ENCODE data around the gene GALNTL6. TPM values are rescaled to one million over a fixed set of nuclear protein-coding genes. Genes with fewer than 3 reads are reported as not detected.

Gene GALNTL6
- total and polyA plus RNA-seq, 7 experiments from 2014 or later, result not detected

DNA sequence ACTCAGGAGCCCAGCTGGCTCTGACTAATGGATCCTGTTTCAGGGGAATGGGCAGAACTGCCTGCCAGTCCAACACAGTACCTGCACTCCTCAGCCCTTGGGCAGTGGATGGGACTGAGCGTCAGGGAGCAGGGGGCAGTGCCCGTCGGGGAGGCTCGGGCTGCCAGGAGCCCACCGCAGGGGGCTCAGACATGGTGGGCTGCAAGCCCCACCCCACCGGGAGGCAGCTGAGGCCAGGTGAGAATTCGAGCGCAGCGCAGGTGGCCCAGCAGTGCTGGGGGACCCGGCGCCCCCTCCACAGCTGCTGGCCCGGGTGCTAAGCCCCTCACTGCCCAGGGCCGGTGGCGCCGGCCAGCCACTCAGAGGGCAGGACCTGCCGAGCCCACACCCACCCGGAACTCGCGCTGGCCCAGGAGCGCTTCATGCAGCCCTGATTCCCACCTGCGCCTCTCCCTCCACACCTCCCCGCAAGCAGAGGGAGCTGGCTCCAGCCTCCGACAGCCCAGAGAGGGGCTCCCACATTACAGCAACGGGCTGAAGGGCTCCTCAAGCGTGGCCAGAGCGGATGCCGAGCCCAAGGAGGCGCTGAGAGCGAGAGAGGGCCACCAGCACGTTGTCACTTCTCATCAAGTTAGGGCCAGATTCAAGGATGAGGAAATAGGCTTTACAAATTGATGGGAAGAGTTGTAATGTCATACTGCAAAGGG is 668.8 kb downstream of the GALNTL6 start:
- ATAC-seq, result no peak
- Mint-ChIP-seq H3K27ac (no peak overlapping the region), H3K4me1 (no peaks in the 10 kb centered on the region), H3K36me3 (no peaks in the 10 kb centered on the region), H3K9me3 (peaks cover 0 to 17% (median 5%) of the 10 kb centered on the region in 11 donors), H3K4me3 (no peak overlapping the region), H3K27me3 (no peaks in the 10 kb centered on the region)
- H3K27ac ChIP-seq (ENCODE audit: low read depth, low read length), result no peak overlapping the region
- ChIA-PET POLR2A (no interaction called here), CTCF (no interaction called here)
- no peak for DNase-seq
- no peak overlapping the region for H3K4me3 ChIP-seq (ENCODE audit: low read length)
- H3K27me3 ChIP-seq (ENCODE audit: control insufficient read depth in 2 of 2, insufficient read depth in 2 of 2, low read length in 2 of 2), result no peaks in the 10 kb centered on the region
- H3K9me3 ChIP-seq (ENCODE audit: control insufficient read depth in 2 of 3, low read length in 3 of 3), result no peaks in the 10 kb centered on the region
- no peaks in the 10 kb centered on the region for H3K4me1 ChIP-seq (ENCODE audit: control insufficient read depth in 2 of 2, insufficient read depth in 2 of 2, low read length in 2 of 2)
- intact Hi-C loops (cut with micrococcal nuclease), result no loop called here
- no peaks in the 10 kb centered on the region for H3K36me3 ChIP-seq (ENCODE audit: control insufficient read depth in 2 of 3, insufficient read depth in 3 of 3, low read length in 3 of 3)

DNA sequence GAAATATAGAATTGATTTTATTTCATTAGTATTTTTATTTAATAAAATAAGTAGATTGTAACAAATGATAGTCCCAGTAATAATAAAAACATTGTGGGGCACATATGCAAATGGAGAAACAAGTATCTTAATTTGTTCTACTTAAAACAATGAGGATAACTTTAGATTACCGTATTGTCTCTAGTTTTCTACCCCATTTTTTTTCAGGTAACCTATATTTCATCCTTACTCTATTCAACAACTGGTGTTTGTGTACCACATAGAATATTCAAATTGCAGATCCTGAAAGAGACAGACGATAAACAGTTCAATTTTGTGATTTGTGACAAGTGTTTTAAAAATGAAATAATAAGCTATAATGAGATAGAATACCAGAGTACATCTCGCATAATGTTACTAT is 671.8 kb downstream of the GALNTL6 start:
- CTCF ChIA-PET, result no interaction called here
- Histone ChIP-seq H3K4me3 (ENCODE audit: low read length) (no peak overlapping the region), H3K4me1 (ENCODE audit: control insufficient read depth in 2 of 2, insufficient read depth in 2 of 2, low read length in 2 of 2) (no peaks in the 10 kb centered on the region), H3K36me3 (ENCODE audit: control insufficient read depth in 2 of 3, insufficient read depth in 3 of 3, low read length in 3 of 3) (no peaks in the 10 kb centered on the region), H3K27me3 (ENCODE audit: control insufficient read depth in 2 of 2, insufficient read depth in 2 of 2, low read length in 2 of 2) (no peaks in the 10 kb centered on the region), H3K9me3 (ENCODE audit: control insufficient read depth in 2 of 3, low read length in 3 of 3) (no peaks in the 10 kb centered on the region), H3K27ac (ENCODE audit: low read depth, low read length) (no peak overlapping the region)
- ATAC-seq, result no peak
- Mint-ChIP-seq H3K27me3 (no peaks in the 10 kb centered on the region), H3K27ac (no peak overlapping the region), H3K4me3 (no peak overlapping the region), H3K4me1 (no peaks in the 10 kb centered on the region), H3K36me3 (no peaks in the 10 kb centered on the region), H3K9me3 (peaks cover 0 to 10% (median 4%) of the 10 kb centered on the region in 11 donors)
- POLR2A ChIA-PET, result no interaction called here
- DNase-seq, result no peak
- intact Hi-C loops (cut with micrococcal nuclease), result no loop called here

DNA sequence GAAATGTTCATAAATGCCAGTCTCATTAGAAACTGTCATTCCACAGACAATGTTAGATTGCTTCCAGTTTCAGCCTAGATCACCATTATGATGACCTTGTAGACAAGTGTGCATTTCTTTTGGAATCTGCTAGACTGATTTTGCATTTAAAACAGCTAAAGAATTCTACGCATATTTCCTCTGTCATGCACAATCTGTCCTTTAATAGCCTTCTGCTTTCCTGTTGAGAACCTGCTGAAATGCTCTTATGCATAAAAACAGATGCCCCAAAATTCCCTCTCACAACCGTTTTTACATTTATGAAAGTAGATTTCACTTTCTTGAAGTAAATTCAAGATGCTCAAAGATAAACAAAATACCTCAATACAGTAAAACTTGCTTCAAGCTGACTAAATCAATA is 673.3 kb downstream of the GALNTL6 start:
- Histone ChIP-seq H3K4me3 (ENCODE audit: low read length) (no peak overlapping the region), H3K4me1 (ENCODE audit: control insufficient read depth in 2 of 2, insufficient read depth in 2 of 2, low read length in 2 of 2) (no peaks in the 10 kb centered on the region), H3K36me3 (ENCODE audit: control insufficient read depth in 2 of 3, insufficient read depth in 3 of 3, low read length in 3 of 3) (no peaks in the 10 kb centered on the region), H3K9me3 (ENCODE audit: control insufficient read depth in 2 of 3, low read length in 3 of 3) (no peaks in the 10 kb centered on the region), H3K27me3 (ENCODE audit: control insufficient read depth in 2 of 2, insufficient read depth in 2 of 2, low read length in 2 of 2) (no peaks in the 10 kb centered on the region), H3K27ac (ENCODE audit: low read depth, low read length) (no peak overlapping the region)
- intact Hi-C loops (cut with micrococcal nuclease), result no loop called here
- Mint-ChIP-seq H3K27ac (no peak overlapping the region), H3K36me3 (no peaks in the 10 kb centered on the region), H3K4me3 (no peak overlapping the region), H3K9me3 (peaks cover 0 to 10% (median 0%) of the 10 kb centered on the region in 11 donors), H3K27me3 (no peaks in the 10 kb centered on the region), H3K4me1 (no peaks in the 10 kb centered on the region)
- ChIA-PET POLR2A (no interaction called here), CTCF (no interaction called here)
- DNase-seq (no peak), ATAC-seq (no peak)

DNA sequence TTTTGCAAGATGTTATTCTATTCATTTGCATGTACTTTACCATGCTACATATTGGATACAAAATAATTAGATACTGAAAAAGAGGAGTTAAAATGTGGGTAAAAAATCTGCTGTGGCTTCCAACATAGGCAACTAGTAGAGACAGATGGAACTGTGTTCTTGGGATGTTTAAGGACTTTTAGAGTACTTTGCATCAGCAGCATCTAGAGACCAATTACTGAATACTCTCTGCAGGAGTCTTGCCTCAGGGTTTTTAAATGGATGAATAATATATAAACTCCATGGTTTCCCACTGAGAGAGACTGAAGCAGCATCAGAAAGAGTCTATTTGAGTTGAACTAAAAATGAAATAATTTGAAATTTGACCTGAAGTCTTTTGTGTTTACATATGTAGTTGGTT is 676.7 kb downstream of the GALNTL6 start:
- ChIA-PET CTCF (no interaction called here), POLR2A (no interaction called here)
- ATAC-seq (no peak), DNase-seq (no peak)
- Histone ChIP-seq H3K9me3 (ENCODE audit: control insufficient read depth in 2 of 3, low read length in 3 of 3) (no peaks in the 10 kb centered on the region), H3K36me3 (ENCODE audit: control insufficient read depth in 2 of 3, insufficient read depth in 3 of 3, low read length in 3 of 3) (no peaks in the 10 kb centered on the region), H3K4me3 (ENCODE audit: low read length) (no peak overlapping the region), H3K4me1 (ENCODE audit: control insufficient read depth in 2 of 2, insufficient read depth in 2 of 2, low read length in 2 of 2) (no peaks in the 10 kb centered on the region), H3K27ac (ENCODE audit: low read depth, low read length) (no peak overlapping the region), H3K27me3 (ENCODE audit: control insufficient read depth in 2 of 2, insufficient read depth in 2 of 2, low read length in 2 of 2) (no peaks in the 10 kb centered on the region)
- intact Hi-C loops (cut with micrococcal nuclease), result no loop called here
- Mint-ChIP-seq H3K9me3 (peaks cover 0 to 2% (median 0%) of the 10 kb centered on the region in 11 donors), H3K27ac (no peak overlapping the region), H3K4me3 (no peak overlapping the region), H3K27me3 (no peaks in the 10 kb centered on the region), H3K4me1 (no peaks in the 10 kb centered on the region), H3K36me3 (no peaks in the 10 kb centered on the region)

DNA sequence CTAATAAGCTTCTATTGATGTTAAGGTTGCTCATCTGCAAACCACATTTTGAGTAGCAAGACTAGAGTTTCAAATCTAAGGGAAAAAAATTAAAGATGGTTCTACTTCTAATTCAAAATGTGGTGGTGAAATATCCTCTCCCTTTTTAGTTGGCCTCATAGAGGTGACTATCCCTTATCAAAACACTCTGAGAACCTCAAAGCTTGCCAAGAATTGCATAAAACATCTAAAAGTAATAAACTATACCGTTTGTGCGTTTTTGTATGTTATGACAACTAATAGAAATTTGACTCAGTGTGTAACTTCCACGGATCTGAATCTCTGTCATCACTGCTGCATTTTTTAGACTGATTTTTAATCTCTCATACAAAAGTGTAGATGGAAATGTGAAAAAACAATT is 682.6 kb downstream of the GALNTL6 start:
- Mint-ChIP-seq H3K9me3 (peaks cover 0 to 4% (median 0%) of the 10 kb centered on the region in 11 donors), H3K4me1 (no peaks in the 10 kb centered on the region), H3K36me3 (no peaks in the 10 kb centered on the region), H3K4me3 (no peak overlapping the region), H3K27me3 (no peaks in the 10 kb centered on the region), H3K27ac (no peak overlapping the region)
- DNase-seq, result no peak
- ChIA-PET POLR2A (no interaction called here), CTCF (no interaction called here)
- no peaks in the 10 kb centered on the region for H3K27me3 ChIP-seq (ENCODE audit: control insufficient read depth in 2 of 2, insufficient read depth in 2 of 2, low read length in 2 of 2)
- no peaks in the 10 kb centered on the region for H3K36me3 ChIP-seq (ENCODE audit: control insufficient read depth in 2 of 3, insufficient read depth in 3 of 3, low read length in 3 of 3)
- H3K4me1 ChIP-seq (ENCODE audit: control insufficient read depth in 2 of 2, insufficient read depth in 2 of 2, low read length in 2 of 2), result no peaks in the 10 kb centered on the region
- H3K4me3 ChIP-seq (ENCODE audit: low read length), result no peak overlapping the region
- no peaks in the 10 kb centered on the region for H3K9me3 ChIP-seq (ENCODE audit: control insufficient read depth in 2 of 3, low read length in 3 of 3)
- intact Hi-C loops (cut with micrococcal nuclease), result no loop called here
- ATAC-seq, result no peak
- no peak overlapping the region for H3K27ac ChIP-seq (ENCODE audit: low read depth, low read length)

DNA sequence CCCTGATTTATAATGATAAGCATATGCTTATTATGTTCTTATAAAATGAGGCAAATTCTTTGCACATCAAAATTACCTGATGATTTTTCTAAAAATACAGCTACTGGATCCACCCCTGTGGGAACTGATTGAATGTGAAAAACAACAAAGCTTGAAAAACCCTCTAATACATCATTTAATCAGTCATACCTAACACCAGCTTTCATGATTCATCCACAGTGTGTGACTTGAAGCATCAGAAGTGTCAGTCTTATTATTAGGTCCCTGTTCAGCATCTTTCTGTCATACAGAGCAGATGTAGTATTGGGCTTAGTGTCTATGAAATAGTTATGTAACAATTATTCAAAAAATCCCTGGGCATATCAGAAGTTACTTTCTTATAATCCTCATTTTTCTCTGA is 684.1 kb downstream of the GALNTL6 start:
- H3K4me3 Mint-ChIP-seq, result no peak overlapping the region
- no peak overlapping the region for H3K4me3 ChIP-seq (ENCODE audit: low read length)
- no peaks in the 10 kb centered on the region for H3K27me3 Mint-ChIP-seq
- no peaks in the 10 kb centered on the region for H3K36me3 Mint-ChIP-seq
- intact Hi-C loops (cut with micrococcal nuclease), result no loop called here
- H3K4me1 Mint-ChIP-seq, result no peaks in the 10 kb centered on the region
- H3K4me1 ChIP-seq (ENCODE audit: control insufficient read depth in 2 of 2, insufficient read depth in 2 of 2, low read length in 2 of 2), result no peaks in the 10 kb centered on the region
- ChIA-PET CTCF (no interaction called here), POLR2A (no interaction called here)
- peaks cover 0 to 4% (median 0%) of the 10 kb centered on the region in 11 donors for H3K9me3 Mint-ChIP-seq
- no peak for ATAC-seq
- no peaks in the 10 kb centered on the region for H3K9me3 ChIP-seq (ENCODE audit: control insufficient read depth in 2 of 3, low read length in 3 of 3)
- no peak overlapping the region for H3K27ac ChIP-seq (ENCODE audit: low read depth, low read length)
- H3K27me3 ChIP-seq (ENCODE audit: control insufficient read depth in 2 of 2, insufficient read depth in 2 of 2, low read length in 2 of 2), result no peaks in the 10 kb centered on the region
- DNase-seq, result no peak
- H3K27ac Mint-ChIP-seq, result no peak overlapping the region
- no peaks in the 10 kb centered on the region for H3K36me3 ChIP-seq (ENCODE audit: control insufficient read depth in 2 of 3, insufficient read depth in 3 of 3, low read length in 3 of 3)

DNA sequence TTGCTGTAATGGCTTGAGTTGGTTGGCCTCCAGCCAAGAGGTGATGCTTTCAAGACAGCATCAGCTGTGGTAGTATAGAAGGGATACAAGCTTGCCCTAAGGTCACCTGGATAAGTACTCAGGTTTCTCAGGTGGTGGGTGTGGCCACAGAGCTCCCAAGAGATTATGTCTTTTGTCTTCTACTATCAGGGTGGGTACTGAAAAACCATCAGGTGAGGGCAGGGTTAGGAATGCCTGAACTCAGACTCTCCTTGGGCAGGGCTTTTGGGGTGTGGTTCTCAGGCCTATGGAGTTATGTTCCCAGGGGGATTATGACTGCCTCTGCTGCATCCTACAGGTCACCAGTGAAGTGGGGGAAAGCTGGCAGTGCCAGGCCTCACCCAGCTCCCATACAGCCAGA is 700.8 kb downstream of the GALNTL6 start:
- H3K4me1 ChIP-seq (ENCODE audit: control insufficient read depth in 2 of 2, insufficient read depth in 2 of 2, low read length in 2 of 2), result no peaks in the 10 kb centered on the region
- intact Hi-C loops (cut with micrococcal nuclease), result no loop called here

More for the DNA sequence above, 700.8 kb downstream of the GALNTL6 start:
- DNase-seq (no peak), ATAC-seq (no peak)
- Mint-ChIP-seq H3K9me3 (peaks cover 0 to 25% (median 2%) of the 10 kb centered on the region in 11 donors), H3K36me3 (no peaks in the 10 kb centered on the region), H3K27me3 (no peaks in the 10 kb centered on the region), H3K4me3 (no peak overlapping the region), H3K27ac (no peak overlapping the region), H3K4me1 (no peaks in the 10 kb centered on the region)
- Histone ChIP-seq H3K27me3 (ENCODE audit: control insufficient read depth in 2 of 2, insufficient read depth in 2 of 2, low read length in 2 of 2) (no peaks in the 10 kb centered on the region), H3K27ac (ENCODE audit: low read depth, low read length) (no peak overlapping the region), H3K4me3 (ENCODE audit: low read length) (no peak overlapping the region), H3K36me3 (ENCODE audit: control insufficient read depth in 2 of 3, insufficient read depth in 3 of 3, low read length in 3 of 3) (no peaks in the 10 kb centered on the region), H3K9me3 (ENCODE audit: control insufficient read depth in 2 of 3, low read length in 3 of 3) (no peaks in the 10 kb centered on the region)
- ChIA-PET POLR2A (no interaction called here), CTCF (no interaction called here)

Measured in naive thymus-derived CD4-positive, alpha-beta T cell (primary cell).